MG63 (cell line): ENCODE data around the gene SAA2. TPM values are rescaled to one million over a fixed set of nuclear protein-coding genes. Genes with fewer than 3 reads are reported as not detected.
A peak's percentile ranks its signal among the peaks of the same experiment; 100 is the strongest.
"Not testable (repeated sequence)": the region's sequence is repeated elsewhere in the genome, so short reads cannot be mapped to it uniquely, and the experiment has no call there.

Experiments used
- DNase-seq: peaks from one replicate; pipeline ENCODE4 v3.0.0-alpha.2; 2020
- H3K27me3 ChIP-seq: fragments of 250-450 bp; sonication (Bioruptor Pico); 2 replicates; pipeline ENCODE4 v1.5.1; 2020; ENCODE audit warnings: mild to moderate bottlenecking, moderate library complexity
- H3K36me3 ChIP-seq: fragments of 250-450 bp; sonication (Bioruptor Pico); 2 replicates; pipeline ENCODE4 v1.5.1; 2020; ENCODE audit warnings: mild to moderate bottlenecking, moderate library complexity
- H3K4me3 ChIP-seq: fragments of 250-450 bp; sonication (Bioruptor Pico); 2 replicates; pipeline ENCODE4 v1.5.1; 2020; ENCODE audit warnings: mild to moderate bottlenecking, moderate library complexity
- H3K9me3 ChIP-seq: fragments of 250-450 bp; sonication (Bioruptor Pico); 2 replicates; pipeline ENCODE4 v1.5.1; 2020; ENCODE audit warnings: mild to moderate bottlenecking, moderate library complexity
- total RNA-seq: library from RNA; depleted of rRNA; stranded (reverse); fragments of >200 nt; shearing (Covaris generic); gene quantifications from 2 replicates; pipeline ENCODE4 v1.2.3, GENCODE V29; 2014; ENCODE audit warnings: low replicate concordance

SAA2 gene
- total RNA-seq, 1 experiment from 2014 or later = 0.43 TPM

DNA sequence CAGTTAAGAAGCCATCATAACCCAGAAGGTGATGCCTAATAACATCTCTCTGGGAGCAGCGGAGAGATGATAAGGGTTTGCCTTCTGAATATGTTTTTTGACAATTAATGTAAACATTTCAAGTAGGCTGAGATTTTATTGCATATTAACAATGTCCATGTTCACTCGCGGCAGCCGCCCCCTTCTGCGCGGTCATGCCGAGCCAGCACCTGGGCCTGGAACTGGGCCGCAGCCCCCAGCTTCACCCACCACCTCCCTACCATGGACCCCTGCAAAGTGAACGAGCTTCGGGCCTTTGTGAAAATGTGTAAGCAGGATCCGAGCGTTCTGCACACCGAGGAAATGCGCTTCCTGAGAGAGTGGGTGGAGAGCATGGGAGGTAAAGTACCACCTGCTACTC lies 13.3 kb upstream of the SAA2 start:
- Histone ChIP-seq H3K36me3 (no peaks in the 10 kb centered on the region), H3K4me3 (no peak overlapping the region), H3K9me3 (no peaks in the 10 kb centered on the region), H3K27me3 (no peaks in the 10 kb centered on the region)
- DNase-seq = no peak

DNA sequence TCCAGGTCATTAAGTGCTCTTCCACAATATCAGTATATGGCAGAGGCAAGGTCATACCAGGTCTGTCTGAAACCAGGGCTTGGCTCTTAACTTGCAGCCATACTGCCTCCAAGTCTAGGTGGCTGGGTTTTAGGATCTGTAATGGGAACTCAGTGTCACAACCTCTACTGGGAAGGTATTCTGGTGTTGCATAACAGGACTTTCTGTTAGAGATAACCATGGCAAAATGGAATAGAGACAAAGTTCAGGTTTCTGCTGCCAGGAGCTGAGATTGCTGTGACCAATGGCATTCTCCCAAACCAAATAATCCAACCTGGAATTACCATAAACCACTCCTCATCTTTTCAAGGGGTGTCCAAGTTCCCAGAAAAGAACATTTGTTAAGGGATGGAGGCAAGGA lies 10.8 kb upstream of the SAA2 start:
- Histone ChIP-seq H3K27me3 (no peaks in the 10 kb centered on the region), H3K4me3 (no peak overlapping the region), H3K36me3 (no peaks in the 10 kb centered on the region), H3K9me3 (no peaks in the 10 kb centered on the region)
- DNase-seq = no peak

DNA sequence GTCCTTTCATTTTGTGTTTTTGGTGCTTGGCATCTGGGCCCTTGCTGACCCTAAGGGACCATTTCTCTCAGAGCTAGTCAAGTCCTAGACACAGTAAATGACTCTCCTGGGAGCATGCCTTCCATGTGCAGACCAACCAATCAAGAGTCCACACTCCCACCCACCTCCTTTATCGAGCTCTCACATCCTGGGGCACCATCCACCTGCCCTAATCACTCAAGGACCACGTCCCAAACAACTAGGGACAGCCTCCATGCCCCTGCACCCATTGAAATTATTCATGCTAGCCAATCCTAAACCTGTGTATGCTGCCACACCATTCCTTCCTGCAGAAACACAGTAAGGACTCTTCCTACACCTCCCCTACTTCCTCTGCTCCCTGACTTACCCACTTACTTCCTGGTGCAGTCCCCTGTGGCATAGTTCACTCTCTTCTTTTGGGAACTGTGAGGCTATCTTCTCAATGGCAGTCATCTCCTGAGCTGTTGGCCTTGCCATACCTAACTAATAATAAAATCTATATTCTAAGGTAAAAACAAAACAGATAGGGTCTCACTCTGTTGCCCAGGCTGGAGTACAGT lies 6.4 kb upstream of the SAA2 start:
- Histone ChIP-seq H3K4me3 (no peak overlapping the region), H3K36me3 (no peaks in the 10 kb centered on the region), H3K9me3 (no peaks in the 10 kb centered on the region), H3K27me3 (no peaks in the 10 kb centered on the region)
- no peak for DNase-seq

DNA sequence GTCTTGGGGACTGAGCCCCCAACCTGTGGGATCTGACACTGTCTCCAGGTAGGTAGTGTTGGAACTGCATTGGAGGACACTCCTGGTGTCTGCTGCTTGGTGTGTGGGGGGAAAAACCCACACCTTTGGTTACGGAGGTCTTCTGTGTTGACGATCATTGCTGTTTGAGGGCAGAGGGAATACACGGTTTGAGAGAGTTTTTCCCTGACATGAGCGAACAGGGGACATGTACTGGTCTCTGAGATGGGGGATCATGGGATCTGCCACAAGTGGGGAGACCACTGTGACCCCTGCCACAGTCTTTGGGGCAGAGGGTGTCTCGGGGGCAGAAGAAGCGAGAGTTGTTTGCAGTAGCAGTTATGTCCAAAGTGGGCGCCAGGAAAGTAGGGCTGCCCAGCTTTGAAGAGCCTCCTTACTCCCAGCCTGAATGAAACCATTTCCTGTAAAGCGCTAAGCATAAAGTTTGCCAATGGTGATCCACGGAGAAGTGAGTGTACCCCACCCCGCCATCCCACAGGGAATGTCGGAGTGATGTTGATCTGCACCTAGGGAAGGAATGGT lies 5.4 kb upstream of the SAA2 start:
- Histone ChIP-seq H3K9me3 (no peaks in the 10 kb centered on the region), H3K27me3 (no peaks in the 10 kb centered on the region), H3K4me3 (no peak overlapping the region), H3K36me3 (no peaks in the 10 kb centered on the region)
- DNase-seq = no peak

DNA sequence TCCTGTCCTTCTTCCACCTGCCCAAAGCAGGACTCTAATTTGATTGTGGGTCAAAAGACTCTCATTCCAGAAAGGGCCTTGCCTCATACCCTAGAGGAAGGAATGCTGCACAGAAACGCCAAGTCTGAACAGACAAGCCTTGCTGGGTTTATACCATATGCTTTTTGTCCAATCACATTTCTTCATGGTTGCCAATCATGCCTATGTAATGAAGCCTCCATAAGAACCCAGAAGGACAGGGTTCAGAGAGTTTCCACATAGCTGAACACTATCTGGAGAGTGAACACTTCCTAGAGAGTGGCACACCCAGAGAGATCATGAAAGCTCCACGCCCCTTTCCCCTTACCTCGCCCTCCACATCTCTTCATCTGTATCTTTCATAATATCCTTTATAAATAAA lies 4.8 kb upstream of the SAA2 start:
- Histone ChIP-seq H3K36me3 (no peaks in the 10 kb centered on the region), H3K9me3 (no peaks in the 10 kb centered on the region), H3K4me3 (no peak overlapping the region), H3K27me3 (no peaks in the 10 kb centered on the region)
- no peak for DNase-seq

DNA sequence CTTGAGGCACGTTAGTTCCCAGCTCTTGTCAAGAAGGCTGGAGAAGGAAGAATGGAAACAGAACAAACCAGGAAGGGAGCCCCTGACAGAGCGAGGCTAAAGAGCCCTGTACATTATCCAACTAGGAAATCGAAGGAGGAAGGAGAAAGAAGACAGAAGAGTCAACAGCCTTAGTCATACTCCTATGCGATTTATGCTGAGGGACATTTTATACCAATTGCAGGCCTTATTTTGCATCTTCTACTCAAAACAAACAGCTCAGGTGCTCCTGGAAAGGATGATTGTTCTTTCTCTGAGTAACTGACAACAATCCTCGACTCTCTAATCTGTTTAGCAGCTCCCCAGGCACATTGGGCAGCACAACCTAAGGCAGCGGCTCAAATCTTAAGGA lies 1.3 kb downstream of the SAA2 start:
- not testable (repeated sequence) for DNase-seq, H3K27me3 ChIP-seq, H3K36me3 ChIP-seq, H3K9me3 ChIP-seq, H3K4me3 ChIP-seq

DNA sequence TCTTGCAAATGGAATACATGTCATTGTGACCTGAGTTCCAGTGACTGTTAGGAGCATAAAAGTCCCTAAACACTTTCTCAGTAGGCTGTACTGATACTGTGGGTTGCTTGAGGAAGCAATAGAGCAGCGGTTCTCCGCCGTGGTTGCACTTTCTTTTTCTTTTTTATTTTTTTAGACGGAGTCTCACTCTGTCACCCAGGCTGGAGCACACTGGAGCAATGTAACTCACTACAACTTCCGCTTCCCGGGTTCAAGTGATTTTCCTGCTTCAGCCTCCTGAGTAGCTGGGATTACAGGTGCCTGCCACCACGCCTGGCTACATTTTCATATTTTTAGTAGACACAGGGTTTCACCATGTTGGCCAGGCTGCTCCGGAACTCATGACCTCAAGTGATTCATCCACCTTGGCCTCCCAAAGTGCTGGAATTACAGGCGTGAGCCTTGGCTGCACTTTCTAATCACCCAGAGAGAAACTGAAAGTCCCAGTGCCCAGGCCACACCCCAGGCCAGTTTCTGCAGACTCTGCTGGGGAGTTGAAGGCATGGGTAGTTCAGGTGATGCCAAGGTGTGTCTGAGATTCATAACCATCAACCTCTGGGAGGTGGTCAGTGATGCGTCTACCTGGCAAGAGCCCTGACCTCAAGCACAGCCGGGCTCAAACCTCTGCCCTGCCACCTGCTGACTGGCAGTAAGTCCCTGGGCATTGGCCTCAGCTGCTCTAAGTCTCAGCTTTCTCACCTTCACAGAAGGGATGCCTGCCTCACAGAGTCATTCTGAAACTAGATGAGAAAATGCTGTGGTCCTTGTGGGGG lies 1.9 kb downstream of the SAA2 start:
- DNase-seq, H3K9me3 ChIP-seq, H3K27me3 ChIP-seq: not testable (repeated sequence)

DNA sequence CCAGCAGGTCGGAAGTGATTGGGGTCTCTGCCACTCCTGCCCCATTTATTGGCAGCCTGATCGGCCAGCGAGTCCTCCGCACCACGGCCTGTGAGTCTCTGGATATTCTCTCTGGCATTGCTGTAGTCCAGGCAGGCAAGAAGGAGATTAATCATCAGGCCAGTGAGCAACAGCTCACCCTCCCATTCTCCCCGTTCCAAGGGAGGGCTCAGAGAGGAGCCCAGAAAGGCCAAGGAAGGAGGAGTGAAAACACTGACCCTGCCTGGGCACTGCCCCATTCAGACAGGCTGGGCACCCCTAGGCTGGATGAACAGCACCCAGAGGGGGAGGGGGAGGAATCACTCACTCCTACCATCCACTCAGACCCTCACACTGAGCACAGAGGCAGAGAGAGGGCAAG lies 3.1 kb downstream of the SAA2 start:
- Histone ChIP-seq H3K27me3 (no peaks in the 10 kb centered on the region), H3K4me3 (no peak overlapping the region), H3K9me3 (peaks cover 7% of the 10 kb centered on the region; the same call in 1 of the 2 replicates), H3K36me3 (no peaks in the 10 kb centered on the region)
- DNase-seq = no peak

More for the DNA sequence above, 1.9 kb downstream of the SAA2 start:
- H3K4me3 ChIP-seq, H3K36me3 ChIP-seq: not testable (repeated sequence)

DNA sequence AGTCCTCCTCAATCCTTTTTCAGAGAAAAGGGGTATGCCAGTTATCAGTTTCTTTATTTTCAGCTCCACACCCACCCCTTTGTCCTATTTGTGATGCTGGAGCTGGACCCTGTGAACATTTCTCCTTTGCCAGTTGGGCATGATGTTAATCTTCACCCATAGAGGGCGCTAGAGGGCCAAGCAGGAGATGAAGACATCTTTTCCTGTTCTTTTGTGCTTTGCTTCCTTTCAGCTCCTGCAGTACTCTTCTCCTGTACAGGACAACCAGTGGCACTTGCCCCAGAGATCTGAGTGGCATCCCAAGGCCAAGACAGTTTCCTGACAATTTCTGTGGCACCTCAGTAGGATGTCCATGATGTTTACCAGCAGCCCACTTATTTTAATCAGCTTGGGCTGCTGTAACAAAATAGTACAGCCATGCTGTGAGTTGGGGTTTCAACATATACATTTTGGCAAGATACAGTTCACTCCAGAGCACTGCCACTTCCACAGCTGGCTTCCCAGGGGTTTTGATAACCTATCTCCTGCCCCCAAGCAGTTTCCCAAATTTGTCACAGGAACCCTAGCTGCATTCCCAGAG lies 4.6 kb downstream of the SAA2 start:
- DNase-seq = peak; percentile 8
- H3K27me3 ChIP-seq = no peaks in the 10 kb centered on the region

DNA sequence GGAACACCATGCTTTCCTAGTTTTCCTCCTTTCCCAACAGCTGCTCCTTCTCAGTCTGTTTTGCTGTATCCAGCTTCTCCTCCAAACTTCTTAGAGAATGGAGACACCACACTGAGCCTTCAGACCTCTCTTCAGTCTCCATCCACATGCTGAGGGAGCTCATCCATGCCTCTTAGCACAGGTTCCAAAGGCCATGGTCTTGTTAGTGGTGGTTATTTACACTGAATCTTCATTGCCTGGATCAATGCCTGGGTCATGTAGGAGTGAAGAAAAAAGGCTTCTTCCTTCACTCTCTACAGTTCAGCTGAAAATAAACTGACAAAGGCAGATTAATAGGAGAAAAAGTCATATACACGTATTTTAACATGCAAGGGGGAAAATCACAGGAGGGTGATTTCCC lies 8.8 kb downstream of the SAA2 start:
- Histone ChIP-seq H3K9me3 (peaks cover 7% of the 10 kb centered on the region; the same call in 1 of the 2 replicates), H3K4me3 (no peak overlapping the region), H3K27me3 (peaks cover 3% of the 10 kb centered on the region; the same call in 1 of the 2 replicates), H3K36me3 (no peaks in the 10 kb centered on the region)
- DNase-seq = no peak

More for the DNA sequence above, 4.6 kb downstream of the SAA2 start:
- Histone ChIP-seq H3K4me3 (no peak overlapping the region), H3K36me3 (no peaks in the 10 kb centered on the region), H3K9me3 (peaks cover 7% of the 10 kb centered on the region; the same call in 1 of the 2 replicates)

DNA sequence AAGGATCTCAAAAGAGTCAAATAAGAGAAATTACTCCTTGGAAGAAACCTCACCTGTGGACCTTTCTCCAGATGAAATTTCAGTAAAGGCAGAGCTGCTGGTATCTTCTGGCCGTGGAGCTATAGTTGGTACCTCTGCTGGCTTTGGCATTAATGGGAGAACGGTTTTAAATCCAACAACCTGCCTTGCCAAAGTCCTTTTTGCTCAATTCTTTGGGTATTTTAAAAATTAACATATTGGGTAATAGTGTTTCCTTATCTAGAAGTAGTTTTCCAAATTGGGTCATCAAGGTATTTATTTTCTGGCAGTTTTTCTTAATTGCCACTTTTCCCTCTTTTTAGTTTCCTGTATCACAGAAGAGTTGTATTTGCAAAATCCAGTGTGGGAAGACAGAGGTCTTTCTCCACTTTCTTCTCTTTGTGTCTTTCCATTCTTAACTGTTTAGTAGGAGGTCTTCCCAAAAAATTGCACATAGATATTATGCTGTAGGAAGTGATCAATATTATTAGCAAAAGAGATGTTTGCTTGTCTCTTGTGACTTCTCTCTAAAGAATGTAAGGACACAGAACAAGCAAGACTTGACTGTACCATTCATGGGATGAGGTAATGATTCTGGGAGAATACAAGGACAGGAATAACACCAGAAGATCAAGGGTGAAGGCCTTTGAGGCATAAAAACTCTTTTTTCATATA lies 11.7 kb downstream of the SAA2 start, which contains the start of gene SAA4:
SAA4 (minus strand) TSS at position 139 of the 693 bp plus-strand sequence. CDS start 876 bp downstream, outside the sequence.
- Histone ChIP-seq H3K4me3 (no peak within 1 kb of the TSS), H3K9me3 (no peaks in the 10 kb centered on the region), H3K36me3 (no peaks in the 10 kb centered on the region), H3K27me3 (peaks cover 3% of the 10 kb centered on the region; the same call in 1 of the 2 replicates)
- no peak for DNase-seq

DNA sequence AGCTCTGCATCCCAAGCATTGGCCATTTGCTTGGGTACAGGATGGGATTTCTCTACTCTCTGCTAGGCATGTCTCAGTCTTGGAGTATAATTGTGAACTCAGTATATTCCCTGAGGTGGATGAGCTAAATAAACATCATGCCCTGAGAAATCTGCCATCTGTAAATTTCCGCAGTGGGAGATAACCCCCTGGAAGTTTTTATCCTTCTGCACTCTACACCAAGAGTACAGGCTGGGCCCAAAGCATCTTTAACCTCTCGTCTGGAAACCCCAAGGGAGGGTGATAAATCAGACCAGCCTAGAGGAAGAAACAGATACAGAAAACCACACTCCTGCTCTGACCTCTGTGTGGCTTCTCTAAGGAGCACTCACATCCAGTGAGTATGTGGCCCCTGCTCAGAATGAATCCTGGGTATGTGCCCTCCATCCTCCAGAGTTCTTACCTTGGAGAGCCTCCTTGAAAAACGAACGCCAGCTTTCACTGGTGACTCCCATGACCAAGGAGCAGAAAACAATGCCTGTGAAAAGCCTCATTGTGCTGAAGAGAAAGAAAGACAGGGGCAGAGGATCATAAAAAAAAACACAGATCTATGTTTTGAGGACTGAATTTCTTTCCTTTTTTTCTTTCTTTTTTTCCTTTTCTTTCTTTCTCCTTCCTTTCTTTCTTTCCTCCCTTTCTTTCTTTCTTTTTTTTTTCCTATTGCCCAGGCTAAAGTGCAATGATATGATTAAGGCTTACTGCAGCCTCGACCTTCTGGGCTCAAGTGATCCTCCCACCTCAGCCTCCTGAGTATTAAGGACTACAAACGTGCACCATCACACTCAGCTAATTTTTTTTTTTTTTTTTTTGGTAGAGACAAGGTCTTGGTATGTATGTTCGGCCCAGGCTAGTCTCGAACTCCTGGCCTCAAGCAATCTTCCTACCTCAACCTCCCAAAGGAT lies 12.8 kb downstream of the SAA2 start:
- Histone ChIP-seq H3K36me3 (no peaks in the 10 kb centered on the region), H3K9me3 (no peaks in the 10 kb centered on the region), H3K4me3 (no peak overlapping the region), H3K27me3 (peaks cover 3% of the 10 kb centered on the region; the same call in 1 of the 2 replicates)
- DNase-seq = no peak

DNA sequence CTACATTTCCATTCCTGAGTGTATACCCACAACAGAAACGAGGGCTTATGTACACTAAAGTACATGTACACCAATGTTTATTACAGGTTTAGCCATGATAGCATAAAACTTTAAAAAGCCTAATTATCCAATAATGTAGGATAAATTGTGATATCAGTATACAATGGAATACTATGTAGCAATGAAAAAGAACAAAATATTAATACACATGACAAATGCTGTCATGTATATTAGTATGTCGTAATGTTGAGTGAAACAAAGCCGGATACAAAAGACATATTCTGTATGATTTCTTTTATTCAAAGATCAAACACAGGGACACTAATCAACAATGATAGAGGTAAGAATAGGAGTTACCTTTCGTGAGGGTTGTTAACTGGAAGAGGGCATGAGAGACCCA lies 14.6 kb downstream of the SAA2 start:
- H3K36me3 ChIP-seq = no peaks in the 10 kb centered on the region
- H3K27me3 ChIP-seq = peaks cover 3% of the 10 kb centered on the region; the same call in 1 of the 2 replicates
- no peaks in the 10 kb centered on the region for H3K9me3 ChIP-seq
- no peak overlapping the region for H3K4me3 ChIP-seq
- no peak for DNase-seq

DNA sequence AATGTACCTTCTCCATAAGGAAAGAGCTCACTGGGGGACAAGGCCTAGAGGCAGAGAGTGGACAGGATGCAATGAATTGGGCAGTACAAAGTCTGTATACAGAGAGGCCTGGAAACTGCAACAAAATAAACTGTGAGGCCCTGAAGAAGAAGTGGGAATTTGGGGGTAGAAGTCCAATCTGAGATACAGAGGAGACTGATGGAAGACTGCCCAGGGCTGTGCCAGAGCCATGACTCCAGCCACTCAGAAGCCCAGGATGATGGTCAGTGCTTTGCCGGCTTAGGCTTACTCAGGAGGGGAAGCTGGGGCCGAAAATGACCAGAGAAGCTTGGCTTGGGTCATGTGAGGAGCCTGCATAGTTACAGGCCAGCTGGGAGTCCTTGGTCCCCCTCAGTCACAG lies 17.6 kb downstream of the SAA2 start:
- DNase-seq = no peak
- H3K4me3 ChIP-seq = no peak overlapping the region

DNA sequence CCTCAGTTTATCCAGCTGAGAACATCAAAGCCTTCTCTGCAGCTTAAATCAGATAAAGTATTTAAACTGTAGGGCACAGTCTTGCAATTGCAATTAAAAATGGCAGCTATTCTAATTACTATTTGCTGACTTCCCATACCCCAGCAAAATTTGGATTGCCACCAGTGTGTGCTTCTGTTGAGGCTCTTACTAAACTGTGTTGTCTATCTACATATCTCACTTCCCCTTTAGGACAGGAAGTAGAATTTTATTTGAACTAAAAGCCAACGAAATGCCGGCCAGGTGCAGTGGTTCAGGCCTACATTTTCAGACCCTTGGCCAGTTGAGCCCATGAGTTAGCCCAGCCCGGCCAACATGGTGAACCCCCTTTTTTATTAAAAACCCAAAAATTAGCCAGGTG lies 19.0 kb downstream of the SAA2 start:
- no peaks in the 10 kb centered on the region for H3K36me3 ChIP-seq
- no peaks in the 10 kb centered on the region for H3K9me3 ChIP-seq
- H3K27me3 ChIP-seq = no peaks in the 10 kb centered on the region
- DNase-seq = no peak
- H3K4me3 ChIP-seq = no peak overlapping the region

More for the DNA sequence above, 17.6 kb downstream of the SAA2 start:
- H3K9me3 ChIP-seq = no peaks in the 10 kb centered on the region
- no peaks in the 10 kb centered on the region for H3K27me3 ChIP-seq
- no peaks in the 10 kb centered on the region for H3K36me3 ChIP-seq

DNA sequence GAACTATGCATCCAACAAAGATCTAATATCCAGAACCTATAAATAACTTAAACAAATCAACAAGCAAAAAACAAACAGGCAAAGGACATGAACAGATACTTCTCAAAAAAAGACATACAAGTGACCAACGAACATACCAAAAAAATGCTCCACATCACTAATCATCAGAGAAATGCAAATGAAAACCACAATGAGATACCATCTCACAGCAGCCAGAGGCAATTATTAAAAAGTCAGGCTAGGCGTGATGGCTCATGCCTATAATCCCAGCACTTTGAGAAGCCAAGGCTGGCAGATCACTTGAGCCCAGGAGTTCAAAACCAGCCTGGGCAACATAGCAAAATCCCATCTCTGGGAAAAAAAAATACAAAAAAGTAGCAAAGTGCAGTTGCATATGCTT lies 22.6 kb downstream of the SAA2 start:
- Histone ChIP-seq H3K27me3 (no peaks in the 10 kb centered on the region), H3K9me3 (no peaks in the 10 kb centered on the region), H3K4me3 (no peak overlapping the region), H3K36me3 (no peaks in the 10 kb centered on the region)
- DNase-seq = no peak
